Right kidney (tissue), 9 donors: ENCODE measurements around the gene OTUD5.
"Not testable (repeated sequence)": the region's sequence is repeated elsewhere in the genome, so short reads cannot be mapped to it uniquely, and the experiment has no call there.

Experiments
- DNase-seq: peaks from one replicate; pipeline ENCODE4 v3.0.0-alpha.2; 2016
- long read RNA-seq, 8 donors: transcript quantifications; one replicate each; lab custom pipeline, GENCODE V29; 2026

The OTUD5 gene
- long read RNA-seq, donor 1, partial matches to known transcripts: 0 of 2 reads
- long read RNA-seq, donor 1, other reads (novel, unspliced or antisense): 0 of 2 reads
- long read RNA-seq, donor 2, partial matches to known transcripts: 0 of 4 reads
- long read RNA-seq, donor 2, other reads (novel, unspliced or antisense): 0 of 4 reads
- long read RNA-seq, donor 3, partial matches to known transcripts: 0 of 2 reads
- long read RNA-seq, donor 3, other reads (novel, unspliced or antisense): 0 of 2 reads
- long read RNA-seq, donor 4, partial matches to known transcripts: 0 of 3 reads
- long read RNA-seq, donor 4, other reads (novel, unspliced or antisense): 0 of 3 reads
- long read RNA-seq, donor 5, transcript OTUD5-202 (9 exons, 2,692 nt): major isoform, 7 of 7 reads
- long read RNA-seq, donor 5, partial matches to known transcripts: 0 of 7 reads
- long read RNA-seq, donor 5, other reads (novel, unspliced or antisense): 0 of 7 reads
- long read RNA-seq, donor 6, partial matches to known transcripts: 0 of 5 reads
- long read RNA-seq, donor 6, other reads (novel, unspliced or antisense): 0 of 5 reads
- long read RNA-seq, donor 7, partial matches to known transcripts: 0 of 6 reads
- long read RNA-seq, donor 7, other reads (novel, unspliced or antisense): 0 of 6 reads
- long read RNA-seq, donor 8, partial matches to known transcripts: 0 of 5 reads
- long read RNA-seq, donor 8, other reads (novel, unspliced or antisense): 0 of 5 reads

- DNase-seq: no peak
Observed at GRCh38 chrX:48957477-48957826, at the start of gene OTUD5. TSS of gene OTUD5 (minus strand) at chrX:48957607. CDS start at chrX:48957570, 37 bp downstream.

GRCh38 chrX:49003696-49004095 lies 46.3 kb upstream of the OTUD5 start:
- DNase-seq: no peak

- peak; percentile 77 for DNase-seq
Observed at GRCh38 chrX:49002091-49002935, 44.9 kb upstream of the OTUD5 start, which contains the start of gene GRIPAP1. TSS of gene GRIPAP1 (minus strand) at chrX:49002264. CDS start at chrX:49002229, 35 bp downstream.

GRCh38 chrX:49001521-49002090 lies 44.2 kb upstream of the OTUD5 start:
- no peak for DNase-seq

- DNase-seq: no peak
Observed at GRCh38 chrX:49000636-49001035, 43.2 kb upstream of the OTUD5 start.

GRCh38 chrX:48999030-48999429 lies 41.6 kb upstream of the OTUD5 start:
- no peak for DNase-seq

- no peak for DNase-seq
Observed at GRCh38 chrX:48998391-48998790, 41.0 kb upstream of the OTUD5 start.

- no peak for DNase-seq
Observed at GRCh38 chrX:48997865-48998264, 40.5 kb upstream of the OTUD5 start.

GRCh38 chrX:48997455-48997854 lies 40.0 kb upstream of the OTUD5 start:
- DNase-seq: no peak

- no peak for DNase-seq
Observed at GRCh38 chrX:48996969-48997368, 39.6 kb upstream of the OTUD5 start.

- no peak for DNase-seq
Observed at GRCh38 chrX:48992341-48992740, 34.9 kb upstream of the OTUD5 start.

GRCh38 chrX:48989483-48989882 lies 32.1 kb upstream of the OTUD5 start:
- no peak for DNase-seq

- no peak for DNase-seq
Observed at GRCh38 chrX:48983896-48984295, 26.5 kb upstream of the OTUD5 start.

GRCh38 chrX:48983081-48983480 lies 25.7 kb upstream of the OTUD5 start:
- no peak for DNase-seq

- no peak for DNase-seq
Observed at GRCh38 chrX:48981178-48981577, 23.8 kb upstream of the OTUD5 start.

GRCh38 chrX:48980341-48980740 lies 22.9 kb upstream of the OTUD5 start:
- not testable (repeated sequence) for DNase-seq

- no peak for DNase-seq
Observed at GRCh38 chrX:48978226-48978625, 20.8 kb upstream of the OTUD5 start.

- no peak for DNase-seq
Observed at GRCh38 chrX:48976086-48976485, 18.7 kb upstream of the OTUD5 start.

- no peak for DNase-seq
Observed at GRCh38 chrX:48975541-48975940, 18.1 kb upstream of the OTUD5 start.

GRCh38 chrX:48975041-48975440 lies 17.6 kb upstream of the OTUD5 start:
- DNase-seq: no peak

GRCh38 chrX:48974574-48974973 lies 17.2 kb upstream of the OTUD5 start:
- DNase-seq: no peak

- no peak for DNase-seq
Observed at GRCh38 chrX:48974033-48974432, 16.6 kb upstream of the OTUD5 start.
